Measurements from ENCODE around the gene PRPF40A.

- TF ChIP-seq GATA2 (IDR thresholded peaks at IDR 0.05; ENCODE audit: low read depth, low read length) (no peak), GATA3 (IDR thresholded peaks at IDR 0.05; ENCODE audit: low read depth, low read length) (no peak)
Measured at GRCh38 chr2:152759290-152760072, 42.2 kb upstream of the PRPF40A start.
